HG03196 (cell line): Measurements from ENCODE around the gene ATRN.

Experiments used
- ATAC-seq: cut with Tn5 transposase; IDR thresholded peaks from one replicate; pipeline ENCODE4 v1.9.1; 2021; ENCODE audit not compliant: unreplicated experiment

Gene ATRN

GRCh38 chr20:3691897-3692296 lies 221.1 kb downstream of the ATRN start:
- ATAC-seq = no peak

- no peak for ATAC-seq
Observed at GRCh38 chr20:3692706-3693294, 222.0 kb downstream of the ATRN start.

- no peak for ATAC-seq
Observed at GRCh38 chr20:3693376-3693775, 222.6 kb downstream of the ATRN start.

- ATAC-seq = no peak
Observed at GRCh38 chr20:3694864-3695263, 224.0 kb downstream of the ATRN start.

GRCh38 chr20:3696200-3696599 lies 225.4 kb downstream of the ATRN start:
- no peak for ATAC-seq

- ATAC-seq = no peak
Observed at GRCh38 chr20:3696745-3697587, 226.1 kb downstream of the ATRN start.

- ATAC-seq = no peak
Observed at GRCh38 chr20:3697588-3698305, 226.9 kb downstream of the ATRN start.

GRCh38 chr20:3698591-3699001 lies 227.8 kb downstream of the ATRN start:
- ATAC-seq = no peak

- ATAC-seq = no peak
Observed at GRCh38 chr20:3699037-3699436, 228.2 kb downstream of the ATRN start.
